Liver (tissue), 3 donors: ENCODE data around the gene CHAC2.

ENCODE experiments used
- CTCF ChIP-seq: fragments of 150-350 bp; IDR thresholded peaks from 2 replicates; pipeline ENCODE4 v1.5.1; 2017; ENCODE audit warnings: improper control_type of control experiment, low read depth, low read length; ENCODE audit not compliant: missing input control
- JUND ChIP-seq, 2 donors: IDR thresholded peaks; 2 replicates each; pipeline ENCODE4 v1.6.1; 2016; ENCODE audit warnings: antibody characterized with exemption in 2 of 2
- MAX ChIP-seq: IDR thresholded peaks from 2 replicates; pipeline ENCODE4 v1.6.1; 2016; ENCODE audit warnings: antibody characterized with exemption
- YY1 ChIP-seq: IDR thresholded peaks from 2 replicates; pipeline ENCODE4 v1.6.1; 2016; ENCODE audit warnings: antibody characterized with exemption, mild to moderate bottlenecking
- donor health status: healthy.
- donor health status: healthy.

- TF ChIP-seq CTCF (no peak), JUND (IDR thresholded peaks at IDR 0.05) (no peak), MAX (no peak), YY1 (no peak)
These were observed 1.8 kb downstream of the CHAC2 start for GRCh38 chr2:53769318-53769945.
